HG03039 (cell line): ENCODE measurements around the gene PARVG.

Source experiments
- ATAC-seq: cut with Tn5 transposase; IDR thresholded peaks from one replicate; pipeline ENCODE4 v1.9.1; 2021; ENCODE audit warnings: mild to moderate bottlenecking, moderate library complexity; ENCODE audit not compliant: unreplicated experiment

The PARVG gene

DNA sequence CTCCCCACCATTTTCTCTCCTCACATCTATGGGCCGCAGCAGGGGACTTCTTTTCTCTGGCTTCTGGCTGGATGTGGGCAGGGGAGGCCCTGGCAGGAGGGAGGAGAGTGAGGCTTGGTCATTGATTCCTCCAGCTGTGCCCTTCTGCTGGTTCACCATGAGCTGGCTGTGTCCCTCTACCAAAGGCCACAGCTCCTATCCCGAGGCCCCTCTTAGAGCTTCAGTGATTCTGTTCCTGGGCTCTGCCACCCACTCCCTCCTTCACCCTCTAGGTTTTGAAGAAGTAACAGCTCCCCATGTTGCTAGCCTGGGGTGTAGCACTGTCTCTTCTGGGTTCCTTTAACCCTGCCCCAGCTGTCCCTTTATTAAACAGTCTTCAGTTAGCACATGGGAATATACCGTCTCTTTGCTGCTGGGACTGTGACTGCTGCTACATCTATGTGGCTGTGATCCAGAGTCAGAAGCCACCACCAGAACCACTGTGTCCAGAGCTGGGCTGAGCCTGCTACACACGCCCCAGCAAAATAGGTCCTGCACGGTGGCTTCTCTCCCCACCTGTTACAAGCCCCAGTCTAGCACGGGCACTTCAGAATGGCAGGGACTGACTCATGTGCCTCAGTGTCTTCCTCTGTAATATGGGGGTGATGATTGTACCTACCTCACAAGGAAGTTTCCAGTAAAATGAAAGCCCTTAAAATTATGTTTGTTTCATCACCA is 578 bp upstream of the PARVG start:
- ATAC-seq = no peak

DNA sequence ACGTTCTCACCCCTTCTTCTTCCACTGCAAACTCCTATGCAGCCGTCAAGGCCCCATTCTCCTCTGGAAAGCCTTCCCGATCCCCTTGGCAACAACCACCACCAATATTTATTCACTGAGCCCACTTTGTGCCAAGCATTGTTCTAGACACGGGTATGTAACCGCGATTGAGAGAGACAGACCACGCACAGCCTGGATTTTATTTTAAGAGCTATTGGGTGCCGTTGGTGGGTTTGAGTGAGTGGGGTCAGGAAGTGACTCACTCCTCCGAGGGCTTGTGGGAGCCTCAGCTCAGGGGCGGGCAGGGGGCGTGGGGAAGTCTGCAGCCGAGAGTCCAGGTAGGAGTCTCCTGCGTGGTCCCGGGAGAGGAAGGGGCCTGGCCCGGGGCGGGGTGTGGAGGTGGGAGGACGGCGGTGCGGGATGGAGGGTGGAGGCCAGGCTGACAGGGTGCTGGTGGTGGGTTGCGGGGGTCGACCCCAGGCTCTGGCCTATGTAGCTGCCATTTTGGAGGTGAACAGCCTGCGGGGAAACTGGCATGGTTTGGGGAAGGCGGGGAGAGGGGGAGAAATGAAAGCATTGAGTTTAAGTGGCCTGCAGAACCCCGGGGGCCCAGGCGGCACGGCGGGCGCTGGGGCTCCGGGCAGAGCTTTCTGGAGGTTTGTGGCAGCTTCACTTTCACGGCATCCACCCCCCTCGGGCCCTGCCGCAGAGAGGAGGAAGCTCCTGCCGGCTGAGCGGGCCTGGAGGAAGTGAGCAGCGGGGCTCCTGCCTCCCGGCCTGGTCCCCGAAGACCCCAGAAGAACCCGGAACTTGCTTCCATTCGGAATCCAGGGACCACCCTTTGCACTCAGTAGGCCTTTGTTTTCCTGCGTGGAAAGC is 547 bp downstream of the PARVG start:
- ATAC-seq = no peak

GRCh38 chr22:44181912-44182587 is 1.3 kb downstream of the PARVG start:
- no peak for ATAC-seq

DNA sequence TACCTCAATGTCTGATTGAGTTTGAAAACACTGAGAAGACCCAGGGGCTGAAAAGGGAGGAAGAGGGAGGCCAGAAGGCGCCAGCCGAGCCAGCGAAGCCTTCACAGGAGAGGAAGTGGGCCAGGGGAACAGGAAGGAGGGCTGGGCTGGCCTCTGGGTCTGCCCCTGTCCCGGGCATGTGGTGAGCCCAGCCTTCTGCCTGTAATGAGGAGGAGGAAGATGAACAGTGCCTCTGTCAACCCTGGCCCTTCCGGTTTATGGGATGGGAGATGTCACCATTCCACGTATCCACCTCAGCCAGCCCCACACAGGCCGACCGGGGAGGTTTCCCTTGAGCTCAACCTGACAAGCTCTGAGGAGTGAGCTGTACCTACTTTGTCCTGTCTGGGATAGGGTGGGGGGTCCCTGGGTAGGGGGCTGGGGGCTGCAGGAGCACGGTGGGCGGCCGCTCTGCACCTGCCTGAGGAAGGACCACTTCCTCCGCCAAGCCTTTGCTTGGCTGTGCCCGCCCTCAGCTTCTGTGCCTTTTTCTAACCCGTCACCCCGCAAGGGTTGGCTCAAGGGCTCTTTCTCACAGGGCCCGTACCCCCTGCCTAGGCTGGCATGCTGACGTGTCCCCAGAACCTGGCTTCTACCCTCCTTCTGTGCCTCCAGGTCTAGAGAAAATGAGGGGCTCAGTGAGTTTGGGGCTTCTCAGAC is 2.0 kb downstream of the PARVG start:
- no peak for ATAC-seq

DNA sequence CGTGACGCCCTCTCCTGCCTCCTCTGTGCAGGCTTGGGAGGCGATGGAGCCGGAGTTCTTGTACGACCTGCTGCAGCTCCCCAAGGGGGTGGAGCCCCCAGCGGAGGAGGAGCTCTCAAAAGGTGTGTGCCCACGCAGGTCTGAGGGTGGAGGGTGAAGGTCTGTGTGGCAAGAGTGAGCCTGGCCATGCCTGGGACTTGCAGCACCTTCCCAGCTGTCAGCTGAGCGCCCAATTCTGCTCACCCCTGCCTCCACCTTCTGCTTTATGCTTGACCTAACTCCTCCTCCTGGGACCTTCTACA is 2.5 kb downstream of the PARVG start:
- no peak for ATAC-seq

GRCh38 chr22:44184006-44184405 is 3.3 kb downstream of the PARVG start:
- ATAC-seq = no peak

DNA sequence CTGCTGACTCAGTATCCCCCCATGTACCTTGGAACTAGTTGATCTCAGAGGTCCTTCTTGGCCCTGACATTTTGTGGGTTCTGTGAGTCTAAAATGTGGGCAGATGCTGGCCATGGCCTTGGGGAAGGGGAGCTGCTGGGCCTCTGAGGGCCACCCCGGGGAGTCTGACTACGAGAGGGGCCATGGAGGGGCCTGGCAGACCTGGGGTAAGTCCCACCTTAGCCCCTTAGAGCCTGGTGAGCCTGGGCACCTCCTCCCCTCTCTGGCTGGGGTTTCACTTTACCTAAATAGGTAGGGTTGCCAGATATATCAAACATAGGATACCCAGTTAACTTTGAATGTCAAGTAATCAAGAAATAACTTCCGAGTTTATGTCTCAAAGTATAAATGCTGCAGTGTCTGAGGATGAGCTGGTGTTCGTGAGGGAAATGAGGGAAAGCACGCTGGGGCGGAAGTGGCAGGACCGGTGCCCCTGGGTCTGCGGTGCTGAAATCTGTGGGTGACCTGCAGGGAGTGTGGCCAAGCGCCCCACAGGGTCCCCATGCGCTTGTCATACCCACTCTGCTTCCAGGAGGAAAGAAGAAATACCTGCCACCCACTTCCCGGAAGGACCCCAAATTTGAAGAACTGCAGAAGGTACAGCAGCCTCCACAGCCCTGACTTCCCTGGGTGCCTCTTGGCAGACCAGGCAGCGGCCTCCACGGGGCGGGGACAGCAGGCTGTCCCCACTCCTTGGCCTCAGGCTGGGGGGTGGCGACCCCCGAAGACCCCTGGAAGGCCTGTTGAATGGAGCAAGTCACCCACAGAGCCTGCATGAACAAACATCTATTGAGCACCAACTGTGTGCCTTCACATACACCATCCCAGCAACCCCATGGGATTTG is 4.8 kb downstream of the PARVG start:
- ATAC-seq = no peak

GRCh38 chr22:44186121-44186510 is 5.4 kb downstream of the PARVG start:
- ATAC-seq = no peak

GRCh38 chr22:44186737-44187136 is 6.0 kb downstream of the PARVG start:
- ATAC-seq = no peak

GRCh38 chr22:44187652-44188230 is 7.0 kb downstream of the PARVG start:
- no peak for ATAC-seq

DNA sequence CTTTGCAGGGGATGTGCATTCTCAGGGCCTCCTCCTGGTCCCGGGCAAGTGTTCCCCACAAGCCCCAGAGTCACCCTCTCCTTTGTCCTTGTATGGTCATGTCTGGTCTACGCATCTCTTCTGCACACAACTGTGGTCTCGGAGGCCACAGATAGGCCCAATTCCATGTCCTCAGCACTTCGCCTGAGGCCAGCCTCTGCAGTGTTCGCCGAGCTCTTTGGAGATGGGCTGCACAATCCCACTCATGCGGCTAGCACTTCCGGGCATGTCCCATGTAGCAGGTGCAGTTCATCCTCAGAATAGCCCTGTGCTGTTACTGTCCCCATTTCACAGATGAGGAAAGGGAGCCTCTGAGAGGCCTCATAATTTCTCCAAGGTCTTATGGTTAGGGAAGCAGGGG is 7.6 kb downstream of the PARVG start:
- no peak for ATAC-seq

DNA sequence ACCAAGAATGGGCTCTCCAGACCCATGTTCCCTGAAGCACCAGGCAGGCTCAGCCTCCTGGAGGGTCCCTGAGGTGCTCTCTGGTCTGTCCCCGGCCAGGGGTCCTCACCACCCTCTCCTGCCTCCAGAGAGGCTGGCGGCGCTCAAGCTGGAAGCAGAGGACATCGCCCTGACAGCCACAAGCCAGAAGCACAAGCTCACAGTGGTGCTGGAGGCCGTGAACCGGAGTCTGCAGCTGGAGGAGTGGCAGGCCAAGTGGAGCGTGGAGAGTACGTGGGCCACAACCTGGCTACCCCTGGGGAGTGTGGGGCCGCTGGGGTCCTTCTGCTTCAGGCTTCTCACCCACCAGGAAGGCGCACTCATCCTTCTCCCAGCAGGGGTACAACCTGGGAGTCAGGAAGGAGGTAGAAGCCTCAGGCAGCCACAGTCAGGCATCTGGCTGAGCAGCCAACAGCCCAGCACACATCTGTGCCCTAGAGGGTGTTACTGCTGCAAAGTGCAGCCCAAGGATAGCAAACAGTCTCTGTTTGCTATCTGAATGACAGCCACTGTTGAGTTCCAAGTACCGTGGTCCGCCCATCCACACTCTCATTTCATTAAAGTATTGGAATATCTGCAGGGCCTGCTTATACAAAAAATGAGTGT is 8.4 kb downstream of the PARVG start:
- ATAC-seq = no peak

DNA sequence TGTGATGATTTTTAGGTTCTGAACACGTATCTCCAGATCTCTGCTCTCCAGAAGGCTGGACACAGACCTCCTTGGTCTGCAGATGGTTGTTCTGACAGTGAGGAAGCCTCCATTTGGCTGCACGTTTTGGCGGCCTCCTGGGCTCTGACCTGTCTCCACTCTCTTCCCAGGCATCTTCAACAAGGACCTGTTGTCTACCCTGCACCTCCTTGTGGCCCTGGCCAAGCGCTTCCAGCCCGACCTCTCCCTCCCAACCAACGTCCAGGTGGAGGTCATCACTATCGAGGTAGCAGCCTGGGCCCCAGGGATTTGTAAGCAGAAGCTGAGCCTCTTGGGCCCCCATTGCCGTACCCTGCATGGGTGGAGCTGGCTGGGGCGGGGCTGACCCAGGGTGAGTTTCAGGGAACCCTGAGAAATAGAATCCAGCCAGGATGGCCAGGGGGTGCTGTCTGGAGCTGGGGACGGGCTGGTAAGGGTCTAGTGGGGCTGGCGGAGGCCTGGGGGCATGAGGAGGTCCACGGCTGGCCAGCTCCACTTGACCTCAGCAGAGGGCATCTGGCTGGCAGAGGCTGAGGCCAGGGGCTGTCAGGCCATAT is 9.8 kb downstream of the PARVG start:
- ATAC-seq = no peak

- ATAC-seq = no peak
Measured at GRCh38 chr22:44191036-44191454, 10.3 kb downstream of the PARVG start.

GRCh38 chr22:44192098-44192815 is 11.5 kb downstream of the PARVG start:
- ATAC-seq = no peak

DNA sequence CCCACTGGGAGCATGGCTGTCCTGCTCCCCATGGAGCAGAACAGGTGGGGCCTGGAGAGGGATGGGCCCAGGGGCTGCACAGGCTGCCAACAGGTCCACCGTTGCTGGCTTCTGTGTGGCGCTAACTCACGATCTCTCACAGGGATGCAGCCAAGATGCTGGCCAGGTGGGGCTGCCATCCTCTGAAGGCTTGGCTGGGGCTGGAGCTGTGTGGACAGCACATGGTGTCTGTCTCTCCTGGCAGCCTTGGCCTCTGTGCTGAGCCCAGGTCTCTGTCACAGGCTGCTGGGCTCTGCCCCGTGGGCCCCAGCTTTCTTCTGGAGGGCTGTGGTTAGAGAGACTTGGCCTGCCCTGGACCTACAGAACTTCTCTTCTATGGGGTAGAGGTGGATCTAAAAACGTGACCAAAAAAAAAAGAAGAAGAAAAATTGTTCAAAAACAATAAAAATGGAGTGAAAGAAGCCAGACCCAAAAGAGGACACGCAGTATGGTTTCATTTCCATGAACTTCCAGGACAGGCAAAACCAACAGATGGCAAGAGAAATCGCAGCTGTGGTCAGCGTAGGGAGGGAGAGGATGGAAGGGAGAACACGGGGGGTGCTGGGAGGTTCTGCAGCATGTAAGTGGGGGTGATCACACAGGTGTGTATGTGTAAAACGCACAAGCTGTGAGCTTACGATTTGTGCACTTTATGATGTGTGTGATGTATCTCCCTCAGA is 12.2 kb downstream of the PARVG start:
- ATAC-seq = no peak

- no peak for ATAC-seq
Measured at GRCh38 chr22:44193535-44193891, 12.8 kb downstream of the PARVG start.

GRCh38 chr22:44194569-44194968 is 13.8 kb downstream of the PARVG start:
- ATAC-seq = no peak
